ENCODE measurements around the gene NGFR.

NGFR gene

DNA sequence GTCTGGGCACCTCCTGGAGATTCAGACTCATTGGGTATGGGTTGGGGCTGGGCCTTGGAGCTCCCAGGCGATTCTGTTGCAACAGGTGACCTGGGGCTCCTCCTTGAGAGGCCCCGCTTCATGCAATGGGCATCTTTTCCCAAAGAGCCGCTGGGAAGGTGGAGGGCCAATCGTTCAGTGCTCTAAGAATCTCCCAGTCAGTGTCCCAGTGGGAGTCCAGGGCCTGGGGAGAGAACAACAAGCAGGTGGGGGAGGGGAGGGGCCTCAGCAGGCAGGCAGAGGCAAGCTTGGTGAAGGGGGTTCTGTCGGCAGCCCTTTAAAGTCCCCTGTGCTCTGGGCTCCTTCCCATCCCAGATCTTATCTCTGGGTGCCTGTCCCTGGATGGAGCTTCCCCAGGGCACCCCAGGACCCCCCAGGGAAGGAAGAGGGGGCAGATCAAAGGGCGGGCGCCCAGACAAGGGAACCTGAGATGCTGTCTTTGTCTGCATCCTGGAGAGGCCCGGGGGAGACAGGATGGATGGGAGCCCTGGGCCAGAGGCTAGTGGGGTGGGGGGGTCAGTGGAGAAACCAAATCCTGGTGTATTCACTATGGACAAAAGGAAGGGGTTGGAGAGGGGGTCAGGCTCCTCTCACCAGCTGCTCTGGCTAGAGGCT is 50.0 kb downstream of the NGFR start:
- no peak overlapping the region for H3K4me3 ChIP-seq (ENCODE audit: control insufficient read depth, low read depth, low read length)
- DNase-seq (ENCODE audit: low read depth): no peak
- TF ChIP-seq, protein P1, sequence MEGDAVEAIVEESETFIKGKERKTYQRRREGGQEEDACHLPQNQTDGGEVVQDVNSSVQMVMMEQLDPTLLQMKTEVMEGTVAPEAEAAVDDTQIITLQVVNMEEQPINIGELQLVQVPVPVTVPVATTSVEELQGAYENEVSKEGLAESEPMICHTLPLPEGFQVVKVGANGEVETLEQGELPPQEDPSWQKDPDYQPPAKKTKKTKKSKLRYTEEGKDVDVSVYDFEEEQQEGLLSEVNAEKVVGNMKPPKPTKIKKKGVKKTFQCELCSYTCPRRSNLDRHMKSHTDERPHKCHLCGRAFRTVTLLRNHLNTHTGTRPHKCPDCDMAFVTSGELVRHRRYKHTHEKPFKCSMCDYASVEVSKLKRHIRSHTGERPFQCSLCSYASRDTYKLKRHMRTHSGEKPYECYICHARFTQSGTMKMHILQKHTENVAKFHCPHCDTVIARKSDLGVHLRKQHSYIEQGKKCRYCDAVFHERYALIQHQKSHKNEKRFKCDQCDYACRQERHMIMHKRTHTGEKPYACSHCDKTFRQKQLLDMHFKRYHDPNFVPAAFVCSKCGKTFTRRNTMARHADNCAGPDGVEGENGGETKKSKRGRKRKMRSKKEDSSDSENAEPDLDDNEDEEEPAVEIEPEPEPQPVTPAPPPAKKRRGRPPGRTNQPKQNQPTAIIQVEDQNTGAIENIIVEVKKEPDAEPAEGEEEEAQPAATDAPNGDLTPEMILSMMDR (IDR thresholded peaks at IDR 0.05; ENCODE audit: control insufficient read depth, insufficient read depth, low read depth, low read length, missing control alignments): no peak

DNA sequence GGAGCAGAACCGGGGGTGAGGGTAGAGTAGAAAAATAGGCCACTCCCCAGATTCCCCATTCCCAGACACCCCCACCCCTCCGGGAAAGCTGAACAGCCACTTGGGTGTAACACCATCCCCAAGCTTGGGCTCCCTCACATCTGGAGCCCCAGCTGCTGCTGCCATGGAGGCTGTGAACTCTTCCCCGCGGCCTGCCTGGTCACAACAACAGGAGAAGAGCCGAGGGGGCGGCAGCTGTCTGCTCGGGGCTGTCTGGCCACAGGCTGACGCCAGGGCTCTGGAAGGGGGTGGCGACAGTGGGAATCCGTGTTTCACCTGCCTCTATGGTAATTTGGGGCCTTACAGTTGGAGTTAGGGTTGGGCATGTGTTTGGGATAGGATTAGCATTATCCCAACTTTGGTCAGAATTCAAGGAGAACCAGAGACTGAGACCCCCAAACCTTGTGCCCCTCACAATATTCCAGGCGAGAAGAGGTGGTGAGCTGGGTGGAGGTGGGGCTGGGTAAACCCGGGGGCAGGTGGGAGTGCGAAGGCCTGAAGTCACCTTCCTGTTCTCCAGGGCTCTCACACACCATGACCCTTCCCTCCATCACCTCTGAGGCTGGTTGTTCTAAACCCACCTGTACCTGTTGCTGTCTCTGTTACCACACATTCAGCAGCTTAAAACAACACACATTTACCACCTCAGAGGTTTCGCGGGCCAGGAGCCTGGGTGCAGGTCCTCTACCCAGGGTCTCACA is 50.9 kb downstream of the NGFR start:
- H3K4me3 ChIP-seq (ENCODE audit: control insufficient read depth, low read depth, low read length): no peak overlapping the region
- DNase-seq (ENCODE audit: low read depth): no peak
- TF ChIP-seq, protein P1 (IDR thresholded peaks at IDR 0.05; ENCODE audit: control insufficient read depth, insufficient read depth, low read depth, low read length, missing control alignments): no peak

DNA sequence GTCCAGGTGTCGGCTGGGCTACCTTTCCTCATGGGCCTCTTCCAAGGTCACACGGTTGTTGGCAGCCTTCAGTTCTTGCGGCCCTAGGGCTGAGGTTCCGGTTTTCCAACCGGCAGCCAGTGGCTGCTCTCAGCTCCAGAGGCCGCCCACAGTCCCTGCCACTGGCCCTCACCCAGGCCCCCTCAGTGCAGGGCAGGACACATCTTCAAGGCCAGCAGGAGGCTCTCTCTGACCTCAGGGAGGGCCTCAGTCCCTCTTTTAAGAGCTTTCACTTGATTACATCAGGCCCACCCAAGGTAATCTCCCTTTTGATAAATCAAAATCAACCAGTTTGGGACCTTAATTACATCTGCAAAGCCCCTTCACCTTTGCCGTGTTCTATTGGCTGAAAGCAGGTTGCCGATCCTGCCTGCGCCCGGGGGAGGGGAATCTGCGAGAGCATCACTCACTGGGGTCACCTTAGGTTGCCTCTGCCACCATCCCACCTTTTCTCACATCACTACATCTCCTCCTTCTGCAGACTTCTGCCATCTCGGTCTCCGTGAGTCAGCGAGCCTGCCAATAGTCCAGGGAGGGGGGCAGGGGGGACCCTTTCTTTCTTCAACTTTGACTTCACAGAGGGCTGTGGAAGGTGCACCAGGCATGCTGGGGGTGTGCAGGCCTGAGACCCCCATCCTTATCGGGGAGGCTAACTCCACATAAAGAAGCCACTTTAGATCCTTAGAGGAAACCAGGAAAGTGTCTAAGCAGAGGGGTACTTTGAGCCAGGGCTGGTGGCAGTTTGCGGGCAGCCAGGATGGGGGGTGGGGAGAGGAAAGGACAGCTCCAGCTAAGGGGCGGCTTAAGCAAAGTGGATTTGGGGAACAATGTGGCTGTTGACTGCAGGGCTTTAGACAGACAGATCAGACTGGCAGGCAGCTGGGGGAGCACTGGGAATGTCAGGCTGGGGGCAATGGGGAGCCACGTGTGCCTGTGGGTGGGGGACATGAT is 51.7 kb downstream of the NGFR start:
- DNase-seq (ENCODE audit: low read depth): no peak
- TF ChIP-seq, protein P1 (IDR thresholded peaks at IDR 0.05; ENCODE audit: control insufficient read depth, insufficient read depth, low read depth, low read length, missing control alignments): no peak
- H3K4me3 ChIP-seq (ENCODE audit: control insufficient read depth, low read depth, low read length): no peak overlapping the region

DNA sequence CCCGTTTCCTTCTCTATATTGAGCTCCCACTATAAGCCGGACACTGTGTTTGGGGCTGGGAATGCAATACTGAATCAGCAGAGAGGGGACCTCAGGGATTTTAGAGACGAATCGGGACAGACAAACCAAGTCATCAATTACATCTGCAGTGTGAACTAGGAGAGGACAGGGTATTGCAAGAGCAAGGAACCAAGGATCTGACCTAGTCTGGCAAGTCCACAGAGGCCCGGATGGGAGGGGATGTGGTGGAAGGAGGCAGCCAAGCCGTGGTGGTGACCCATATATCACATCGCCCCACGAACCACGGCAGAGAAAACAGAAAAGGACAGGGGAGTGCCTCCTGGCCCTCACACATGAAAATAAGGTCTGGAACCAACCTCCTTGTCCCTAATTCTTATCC is 52.5 kb downstream of the NGFR start:
- DNase-seq (ENCODE audit: low read depth): no peak
- TF ChIP-seq, protein P1 (IDR thresholded peaks at IDR 0.05; ENCODE audit: control insufficient read depth, insufficient read depth, low read depth, low read length, missing control alignments): no peak
- no peak overlapping the region for H3K4me3 ChIP-seq (ENCODE audit: control insufficient read depth, low read depth, low read length)

DNA sequence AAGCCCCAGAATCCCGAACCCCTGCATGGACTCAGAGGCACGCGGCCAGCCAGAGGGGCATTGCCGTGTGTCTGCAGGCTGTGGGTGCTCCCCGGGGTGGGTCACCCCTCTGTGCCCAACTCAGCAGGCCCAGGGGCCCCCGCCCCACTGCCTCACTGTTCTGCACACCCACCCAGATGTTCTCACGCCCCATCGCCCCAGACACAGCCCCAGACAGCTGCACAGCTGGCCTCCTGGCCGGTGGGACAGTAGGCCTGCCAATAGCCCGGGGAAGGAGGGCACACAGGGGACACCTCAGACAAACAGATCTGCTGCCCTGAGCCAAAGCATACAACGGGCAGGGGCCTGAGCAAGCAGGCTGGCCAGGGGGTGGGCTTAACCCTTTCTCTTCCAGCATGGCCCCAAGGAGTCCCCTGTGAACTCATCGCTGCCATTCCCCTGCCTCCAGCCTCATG is 53.0 kb downstream of the NGFR start:
- H3K4me3 ChIP-seq (ENCODE audit: control insufficient read depth, low read depth, low read length): no peak overlapping the region
- DNase-seq (ENCODE audit: low read depth): no peak
- TF ChIP-seq, protein P1 (IDR thresholded peaks at IDR 0.05; ENCODE audit: control insufficient read depth, insufficient read depth, low read depth, low read length, missing control alignments): no peak
